ENCODE results near the gene ADI1.

ADI1 gene

GRCh38 chr2:3470166-3470651 lies 49.1 kb downstream of the ADI1 start:
- no peak for DNase-seq (ENCODE audit: low read depth in 1 of 2, low spot score in 1 of 2)
- TF ChIP-seq SPI1 (IDR thresholded peaks at IDR 0.05; ENCODE audit: borderline replicate concordance, low read depth) (no peak), POLR2AphosphoS5 (IDR thresholded peaks at IDR 0.05; ENCODE audit: low read depth) (no peak), REST (IDR thresholded peaks at IDR 0.05; ENCODE audit: insufficient replicate concordance, low read depth) (no peak), CTCF (IDR thresholded peaks at IDR 0.05; ENCODE audit: insufficient read depth, low read length) (no peak), GABPA (IDR thresholded peaks at IDR 0.05; ENCODE audit: low read depth) (no peak)
- Histone ChIP-seq H3K27ac (replicated peaks) (no peak overlapping the region), H3K4me3 (replicated peaks; ENCODE audit: insufficient read depth, low read length) (no peak overlapping the region), H3K27me3 (ENCODE audit: insufficient read depth, poor library complexity, severe bottlenecking) (no peaks in the 10 kb centered on the region)

GRCh38 chr2:3469486-3469885 lies 49.8 kb downstream of the ADI1 start:
- TF ChIP-seq SPI1 (IDR thresholded peaks at IDR 0.05; ENCODE audit: borderline replicate concordance, low read depth) (no peak), POLR2AphosphoS5 (IDR thresholded peaks at IDR 0.05; ENCODE audit: low read depth) (no peak), CTCF (IDR thresholded peaks at IDR 0.05; ENCODE audit: insufficient read depth, low read length) (no peak), REST (IDR thresholded peaks at IDR 0.05; ENCODE audit: insufficient replicate concordance, low read depth) (no peak), GABPA (IDR thresholded peaks at IDR 0.05; ENCODE audit: low read depth) (no peak)
- no peak overlapping the region for H3K4me3 ChIP-seq (replicated peaks; ENCODE audit: insufficient read depth, low read length)
- H3K27me3 ChIP-seq (ENCODE audit: insufficient read depth, poor library complexity, severe bottlenecking): no peaks in the 10 kb centered on the region
- DNase-seq (ENCODE audit: low read depth in 1 of 2, low spot score in 1 of 2): no peak
- no peak overlapping the region for H3K27ac ChIP-seq (replicated peaks)

- Histone ChIP-seq H3K4me3 (replicated peaks; ENCODE audit: insufficient read depth, low read length) (no peak overlapping the region), H3K27ac (replicated peaks) (no peak overlapping the region), H3K27me3 (ENCODE audit: insufficient read depth, poor library complexity, severe bottlenecking) (no peaks in the 10 kb centered on the region)
- DNase-seq (ENCODE audit: low read depth in 1 of 2, low spot score in 1 of 2): no peak
- TF ChIP-seq CTCF (IDR thresholded peaks at IDR 0.05; ENCODE audit: insufficient read depth, low read length) (no peak), REST (IDR thresholded peaks at IDR 0.05; ENCODE audit: insufficient replicate concordance, low read depth) (no peak)
Measured at GRCh38 chr2:3468296-3468988, 50.9 kb downstream of the ADI1 start.

All from HL-60 (cell line).